ENCODE data around the gene FAM234B.

The FAM234B gene

DNA sequence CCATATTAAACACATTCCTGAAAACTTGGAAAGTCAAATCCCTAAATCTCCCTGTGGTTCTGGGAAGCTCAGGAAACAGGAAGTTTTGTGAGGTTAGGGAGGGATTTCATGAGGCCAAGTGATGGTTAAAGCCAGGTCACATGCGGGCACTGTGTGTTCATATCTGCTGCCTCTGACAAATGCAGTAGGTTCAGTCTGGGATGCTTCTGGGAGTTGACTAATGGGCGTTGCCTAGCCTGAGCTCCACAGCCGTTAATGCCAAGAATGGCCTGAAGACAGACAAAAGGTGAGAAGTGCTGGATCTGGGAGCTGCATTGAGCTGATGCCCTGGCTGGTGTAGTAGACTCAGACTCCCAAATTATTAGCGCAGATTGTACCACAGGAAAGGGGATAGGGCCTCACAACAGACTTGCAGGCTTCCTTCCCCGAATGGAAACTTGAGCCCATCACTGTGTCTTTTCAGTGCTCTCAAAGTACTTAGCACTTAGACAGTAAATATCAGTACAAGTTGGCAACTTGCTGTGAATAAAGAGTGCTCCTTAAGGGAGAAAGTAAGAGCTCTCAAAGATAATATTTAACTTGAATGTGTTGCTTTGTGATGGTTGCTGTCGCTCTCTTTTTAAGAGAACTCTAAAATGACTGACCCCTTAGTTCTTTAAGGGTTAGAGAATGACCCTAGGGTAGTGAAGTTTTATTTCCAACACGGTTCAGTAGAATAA, 41.9 kb downstream of the FAM234B start:
- in situ Hi-C loops (cut with HindIII; ENCODE audit: low sequenced_read_pairs), result loop anchor here (10.0 kb wide), 1 partner anchor 81 kb away; the partner anchor contains the start of gene HEBP1

DNA sequence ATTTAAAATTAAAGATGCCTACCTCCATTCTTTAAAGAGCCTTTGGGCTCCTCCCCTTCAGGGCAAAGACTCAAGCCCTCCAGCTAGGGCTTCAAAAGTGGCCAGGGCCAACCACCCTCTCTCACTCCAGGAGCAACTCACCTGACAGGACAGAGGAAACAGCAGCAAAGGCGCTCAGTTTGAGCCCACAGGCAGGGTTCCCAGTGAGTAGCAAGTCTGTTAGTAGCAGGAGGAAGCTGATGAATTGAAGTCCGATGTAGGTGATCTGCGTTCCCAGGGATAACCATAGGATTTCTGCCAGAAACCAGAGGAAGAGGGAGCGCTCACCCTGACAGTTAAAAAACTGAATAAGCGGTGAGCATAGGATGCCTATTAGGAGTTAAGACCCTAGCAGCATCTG, 43.6 kb downstream of the FAM234B start:
- in situ Hi-C loops (cut with HindIII; ENCODE audit: low sequenced_read_pairs), result loop anchor here (10.0 kb wide), 1 partner anchor 83 kb away; the partner anchor contains the start of gene HEBP1

DNA sequence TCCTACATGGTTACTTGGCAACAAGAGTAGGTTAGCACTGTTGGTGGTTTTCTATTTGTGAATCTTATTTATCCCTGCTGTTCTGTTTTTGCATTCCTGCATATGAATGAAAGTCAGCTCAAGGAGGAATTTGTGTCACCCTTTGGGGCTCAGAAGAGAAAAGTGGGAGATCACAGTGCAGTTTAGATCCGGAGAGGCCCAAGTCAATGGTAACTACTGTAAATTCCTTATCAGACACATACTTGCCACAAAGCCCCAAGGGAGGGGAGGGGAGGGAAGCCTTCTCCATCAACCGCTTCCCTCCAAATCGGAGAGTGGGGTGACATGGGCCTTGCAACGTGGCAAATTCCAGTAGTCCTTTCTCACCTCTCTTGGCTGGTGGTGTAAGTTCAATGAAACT, 44.3 kb downstream of the FAM234B start:
- in situ Hi-C loops (cut with HindIII; ENCODE audit: low sequenced_read_pairs), result loop anchor here (10.0 kb wide), 1 partner anchor 84 kb away; the partner anchor contains the start of gene HEBP1

DNA sequence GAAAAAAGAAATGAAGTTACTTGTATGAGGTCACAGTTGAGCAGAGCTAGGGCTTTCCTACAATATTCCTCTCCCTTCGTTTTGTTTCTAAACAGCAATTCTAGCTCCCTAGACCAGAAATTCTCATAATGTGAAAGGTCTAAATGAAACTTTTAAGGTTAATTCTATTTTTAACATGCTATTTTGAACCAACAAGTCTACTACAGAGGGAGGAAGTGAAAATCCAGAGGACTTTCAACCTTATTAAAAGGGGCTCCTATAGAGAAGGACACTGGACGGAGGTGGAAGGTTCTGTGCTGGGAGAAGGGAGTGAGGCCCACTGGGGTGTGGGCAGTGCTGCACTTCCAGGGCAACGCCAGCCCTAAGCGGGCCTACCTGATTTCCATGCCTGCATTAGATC, 45.9 kb downstream of the FAM234B start:
- in situ Hi-C loops (cut with HindIII; ENCODE audit: low sequenced_read_pairs), result no loop called here

DNA sequence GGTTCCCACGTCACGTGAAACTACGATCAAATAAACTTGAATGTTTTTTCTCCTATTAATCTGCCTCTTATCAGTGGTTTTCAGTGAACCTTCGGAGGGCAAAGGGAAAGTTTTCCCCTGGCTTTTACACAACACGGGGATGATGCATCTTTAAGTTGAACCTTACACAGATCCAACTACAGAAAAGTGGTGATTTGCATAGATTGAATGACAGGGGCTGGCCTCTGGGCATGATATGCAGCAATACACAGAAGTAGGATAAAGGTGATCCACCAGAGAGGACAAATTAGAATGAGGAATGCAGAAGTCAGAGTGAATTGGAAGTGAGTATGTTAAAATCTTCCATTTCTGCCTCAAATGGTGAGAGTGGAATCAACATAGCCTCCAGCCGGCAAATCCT, 47.7 kb downstream of the FAM234B start:
- in situ Hi-C loops (cut with HindIII; ENCODE audit: low sequenced_read_pairs), result no loop called here

DNA sequence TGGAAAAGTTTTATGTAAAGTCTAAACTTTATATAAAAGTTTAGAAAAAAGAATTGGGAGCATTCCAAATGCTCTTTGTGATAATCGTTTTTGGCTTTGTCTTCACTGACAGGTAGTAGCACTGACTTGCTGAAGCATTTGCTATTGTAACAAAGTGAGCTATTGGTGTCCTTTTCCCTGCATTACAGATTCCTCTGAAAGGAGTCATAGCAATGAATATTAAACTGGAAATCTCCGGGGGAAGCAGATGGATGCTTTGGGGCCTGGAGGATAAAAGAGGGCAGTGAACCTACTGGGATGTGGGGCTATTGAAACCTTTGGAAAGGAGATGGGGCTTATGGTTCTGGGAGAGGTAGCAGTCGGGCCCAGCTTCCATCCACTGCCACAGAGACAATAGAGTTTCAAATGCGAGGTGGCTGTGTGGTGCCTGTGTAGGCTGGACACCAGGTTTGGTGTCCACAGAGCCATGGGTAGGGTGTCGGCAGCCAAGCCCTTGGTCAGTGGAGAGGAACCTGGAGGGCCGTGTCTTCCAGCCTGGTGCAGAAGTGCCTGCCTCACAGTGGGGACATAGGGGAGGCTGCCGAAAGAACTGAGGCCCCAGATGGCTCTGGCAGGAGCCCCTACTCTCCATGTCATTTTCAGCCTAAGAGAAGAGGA, 49.1 kb downstream of the FAM234B start:
- in situ Hi-C loops (cut with HindIII; ENCODE audit: low sequenced_read_pairs), result no loop called here

DNA sequence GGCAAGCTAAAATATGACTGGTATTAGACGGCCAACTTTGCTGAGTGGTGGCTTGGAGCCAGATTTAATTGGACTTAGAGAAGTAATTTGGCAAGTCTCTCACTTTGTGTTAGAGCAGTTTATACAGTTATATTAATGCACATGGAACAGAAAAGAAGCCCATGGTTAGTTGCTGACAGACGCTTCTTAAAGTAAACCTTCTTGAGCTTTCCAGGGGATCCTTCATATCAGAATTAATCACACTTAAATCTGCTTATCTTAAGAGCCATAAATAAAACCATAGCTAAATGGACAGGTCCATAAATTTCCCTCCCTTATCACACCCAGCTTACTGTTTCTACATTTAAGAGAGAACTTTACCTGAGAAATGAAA, 49.7 kb downstream of the FAM234B start:
- in situ Hi-C loops (cut with HindIII; ENCODE audit: low sequenced_read_pairs), result no loop called here

DNA sequence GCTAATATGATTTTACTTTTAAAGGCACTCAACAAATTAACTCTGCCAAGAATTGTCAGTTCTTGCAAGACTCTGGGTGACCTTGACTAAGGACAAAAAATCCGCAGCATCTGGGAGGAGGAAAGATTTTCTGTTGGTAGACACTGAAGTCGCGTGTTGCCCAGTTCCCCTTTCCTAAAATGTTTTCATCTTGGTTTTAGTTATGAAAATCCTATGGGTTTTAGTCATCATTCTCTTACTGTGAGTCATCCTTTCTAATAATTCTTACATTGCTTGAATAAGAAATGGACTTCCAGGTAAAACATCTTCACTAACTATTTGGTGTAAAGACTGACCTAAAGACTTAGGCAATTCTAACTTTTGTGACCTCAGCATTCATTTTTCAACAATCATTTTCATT, 50.2 kb downstream of the FAM234B start:
- in situ Hi-C loops (cut with HindIII; ENCODE audit: low sequenced_read_pairs), result no loop called here

GRCh38 chr12:13095266-13095995, 51.2 kb downstream of the FAM234B start:
- in situ Hi-C loops (cut with HindIII; ENCODE audit: low sequenced_read_pairs), result no loop called here

DNA sequence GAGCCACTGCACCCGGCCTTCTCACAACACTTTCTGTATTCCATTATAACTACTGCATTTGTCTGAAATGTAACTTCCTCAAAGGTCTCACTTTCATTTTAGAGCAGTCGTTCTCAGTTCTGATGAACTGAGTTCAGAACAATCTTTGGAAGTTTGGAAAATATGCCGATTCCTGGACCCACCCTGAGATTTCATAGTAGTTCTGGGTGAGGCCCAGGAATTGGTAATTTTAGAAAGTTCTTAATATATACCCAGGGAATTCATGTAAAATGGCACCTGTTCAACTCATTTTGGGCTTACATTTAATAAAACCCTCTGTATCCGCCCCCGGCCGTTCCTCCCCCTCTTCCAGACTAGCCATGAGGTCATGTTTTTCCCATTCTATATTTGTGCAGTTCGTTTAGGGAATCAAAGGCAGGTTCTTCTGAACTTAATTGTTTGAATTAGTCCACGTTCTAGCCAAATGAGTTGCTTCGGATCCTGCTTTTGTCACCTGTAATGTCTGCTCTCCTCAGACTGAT, 53.4 kb downstream of the FAM234B start:
- in situ Hi-C loops (cut with HindIII; ENCODE audit: low sequenced_read_pairs), result no loop called here

DNA sequence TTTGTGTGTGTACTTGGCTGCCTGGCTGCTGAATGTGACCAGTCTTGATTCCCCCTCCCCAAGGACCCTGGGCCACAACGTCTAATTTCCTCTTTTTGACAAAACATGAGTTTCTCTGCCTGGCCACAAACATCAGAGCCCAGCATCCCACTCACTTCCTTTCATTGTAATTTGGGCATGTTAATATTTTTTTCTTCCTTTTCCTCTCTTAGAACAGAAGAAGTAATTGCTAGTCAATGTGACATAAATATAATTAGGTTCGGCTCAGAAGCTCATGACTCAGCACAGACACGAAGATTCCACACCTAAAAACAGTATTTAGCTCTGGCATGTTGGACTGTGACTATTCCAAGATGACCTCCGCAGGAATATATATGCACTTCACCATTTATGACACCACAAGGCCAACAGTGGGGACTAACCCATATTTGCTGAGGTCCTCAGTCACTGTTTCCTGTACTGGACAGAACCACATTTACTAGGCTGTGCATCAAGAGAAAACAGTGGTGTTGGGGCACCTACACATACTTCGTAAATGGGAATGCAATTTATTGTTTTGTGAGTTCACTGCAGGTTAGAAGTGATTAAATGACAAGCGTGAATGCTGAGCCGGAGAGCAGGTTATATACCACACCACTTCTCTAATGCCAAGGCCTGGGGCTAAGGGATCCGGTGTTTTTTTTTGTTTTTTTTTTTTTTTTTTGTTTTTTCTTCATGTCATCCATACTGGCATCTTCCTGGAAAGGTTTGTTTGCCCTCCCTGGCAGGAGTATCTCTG, 55.1 kb downstream of the FAM234B start:
- in situ Hi-C loops (cut with HindIII; ENCODE audit: low sequenced_read_pairs), result no loop called here

DNA sequence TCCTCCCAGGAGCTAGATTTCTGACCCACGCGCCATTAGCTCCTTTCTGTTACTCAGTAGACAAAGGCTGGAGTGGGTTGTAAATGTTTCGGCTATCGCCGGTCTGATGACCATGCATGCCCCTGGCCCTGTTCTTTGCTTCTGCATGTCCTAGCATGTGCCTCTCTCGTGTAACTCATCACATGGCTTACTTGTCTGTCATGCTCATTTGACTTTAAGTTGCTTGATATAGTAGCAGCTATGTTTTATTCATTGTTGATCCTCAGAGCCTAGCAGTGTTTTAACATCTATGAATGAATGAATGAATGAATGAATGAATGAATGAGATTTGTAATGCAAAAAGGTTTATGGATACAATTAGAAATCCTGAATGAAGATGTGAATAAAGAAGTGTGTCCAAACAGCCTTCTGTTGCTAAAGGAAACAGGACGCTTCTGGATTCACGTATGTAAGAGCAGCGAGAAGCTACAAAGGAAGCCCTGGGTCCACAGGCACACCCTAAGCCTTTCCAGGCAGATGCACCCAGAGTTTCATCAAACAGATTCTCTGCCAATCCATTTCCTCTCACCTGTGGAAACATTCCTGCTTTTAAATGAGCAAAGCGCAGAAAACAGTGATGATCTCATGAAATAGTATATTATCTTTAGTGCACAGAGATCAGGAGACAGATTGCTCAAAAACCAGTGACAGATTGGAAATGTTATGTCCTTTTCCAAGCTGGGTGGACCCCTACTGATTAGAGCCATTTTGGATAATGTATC, 55.8 kb downstream of the FAM234B start:
- in situ Hi-C loops (cut with HindIII; ENCODE audit: low sequenced_read_pairs), result no loop called here

- in situ Hi-C loops (cut with HindIII; ENCODE audit: low sequenced_read_pairs), result no loop called here
Observed at GRCh38 chr12:13100605-13100881, 56.4 kb downstream of the FAM234B start.

GRCh38 chr12:13100882-13101769, 56.9 kb downstream of the FAM234B start:
- in situ Hi-C loops (cut with HindIII; ENCODE audit: low sequenced_read_pairs), result no loop called here

DNA sequence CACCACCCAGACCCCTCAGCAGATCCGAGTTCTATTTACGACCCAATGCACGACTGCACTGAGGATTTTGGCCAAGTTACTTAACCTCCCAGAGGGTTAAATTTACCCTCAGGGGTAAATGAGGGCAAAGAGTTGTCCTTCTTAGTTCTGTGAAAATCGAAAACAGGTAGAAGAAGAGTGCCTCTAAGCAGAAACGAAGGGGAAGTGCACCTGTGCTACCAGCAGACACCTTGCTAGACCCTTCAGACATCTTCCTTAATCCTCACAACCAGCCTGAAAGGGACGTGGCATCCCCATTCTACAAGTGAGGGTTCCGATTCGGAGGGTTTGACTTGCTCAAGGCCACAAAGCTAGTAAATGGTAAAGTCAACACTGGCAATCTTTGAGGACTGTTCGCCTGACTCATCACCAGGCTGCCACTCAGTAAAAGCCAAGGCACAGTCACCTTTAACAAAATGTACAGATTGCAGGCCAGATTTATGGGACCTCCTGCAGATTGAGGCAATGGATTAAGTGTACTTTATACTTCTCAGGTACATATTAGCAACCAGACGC, 57.7 kb downstream of the FAM234B start:
- in situ Hi-C loops (cut with HindIII; ENCODE audit: low sequenced_read_pairs), result no loop called here

GRCh38 chr12:13102461-13103195, 58.4 kb downstream of the FAM234B start:
- in situ Hi-C loops (cut with HindIII; ENCODE audit: low sequenced_read_pairs), result no loop called here

- in situ Hi-C loops (cut with HindIII; ENCODE audit: low sequenced_read_pairs), result no loop called here
Observed at GRCh38 chr12:13103391-13104033, 59.3 kb downstream of the FAM234B start, which contains the start of gene GSG1. Gene GSG1, minus strand, starts transcription at chr12:13103667. Its CDS starts 155 bp downstream, at chr12:13103512.

GRCh38 chr12:13104409-13104808, 60.2 kb downstream of the FAM234B start:
- in situ Hi-C loops (cut with HindIII; ENCODE audit: low sequenced_read_pairs), result no loop called here

Measured in DLD1 (cell line).